PC-3 (cell line): ENCODE measurements around the gene PTOV1. TPM values are rescaled to one million over a fixed set of nuclear protein-coding genes. Genes with fewer than 3 reads are reported as not detected.

Source experiments
- ATAC-seq: fragments of 200-7000 bp; cut with Tn5 transposase; 2 replicates; pipeline ENCODE4 v1.9.1; 2020; ENCODE audit warnings: mild to moderate bottlenecking, moderate library complexity
- Bru-seq: library from RNA; stranded (reverse); fragments of 400-500 nt; gene quantifications from one replicate; lab custom pipeline; 2021; lab: Mats Ljungman, UMichigan
- BruChase-seq, 2 experiments: library from RNA; stranded (reverse); fragments of 400-500 nt; gene quantifications; one replicate each; lab custom pipeline; 2021; lab: Mats Ljungman, UMichigan
- BruUV-seq: library from RNA; stranded (reverse); fragments of 400-500 nt; replicated peaks from 2 replicates; lab custom pipeline; 2021; lab: Mats Ljungman, UMichigan
- CTCF ChIA-PET: fragments of 300-600 bp; sonication (Branson Sonifier 250); formaldehyde crosslinking; loops from one replicate; lab custom pipeline; 2022; ENCODE audit warnings: antibody characterized with exemption; lab: Charles Lee
- POLR2A ChIA-PET: fragments of 300-600 bp; sonication (Branson Sonifier 250); formaldehyde crosslinking; loops from one replicate; lab custom pipeline; 2022; ENCODE audit warnings: antibody characterized with exemption; ENCODE audit not compliant: unreplicated experiment; lab: Charles Lee
- DNase-seq: peaks from one replicate; pipeline ENCODE4 v3.0.0-alpha.2; 2015
- H2AFZ ChIP-seq: fragments of 300-600 bp; sonication (generic); 2 replicates; pipeline ENCODE4 v1.6.0; 2016; ENCODE audit warnings: antibody characterized with exemption, low read length
- H3F3A ChIP-seq: fragments of 300-600 bp; sonication (generic); one replicate; pipeline ENCODE4 v1.6.0; 2017; ENCODE audit warnings: antibody characterized with exemption, low read length, control low read depth, mild to moderate bottlenecking; ENCODE audit not compliant: unreplicated experiment
- H3K27ac ChIP-seq: fragments of 300-600 bp; sonication (generic); 2 replicates; pipeline ENCODE4 v1.5.1; 2016; ENCODE audit warnings: mild to moderate bottlenecking, low read length
- H3K27me3 ChIP-seq: fragments of 300-600 bp; sonication (generic); 2 replicates; pipeline ENCODE4 v1.6.1; 2016; ENCODE audit warnings: low read length, mixed read lengths
- H3K36me3 ChIP-seq: fragments of 300-600 bp; sonication (generic); 2 replicates; pipeline ENCODE4 v1.6.1; 2016; ENCODE audit warnings: low read depth, mixed run types, low read length, mixed read lengths
- H3K4me1 ChIP-seq: fragments of 300-600 bp; sonication (generic); 2 replicates; pipeline ENCODE4 v1.5.1; 2016; ENCODE audit warnings: low read length; ENCODE audit not compliant: insufficient read depth
- H3K4me2 ChIP-seq: fragments of 300-600 bp; sonication (generic); 2 replicates; pipeline ENCODE4 v1.6.0; 2016; ENCODE audit warnings: low read length
- H3K4me3 ChIP-seq: fragments of 300-600 bp; sonication (generic); 2 replicates; pipeline ENCODE4 v1.5.1; 2016; ENCODE audit warnings: mild to moderate bottlenecking, low read length, mixed read lengths
- H3K79me2 ChIP-seq: fragments of 300-600 bp; sonication (generic); 2 replicates; pipeline ENCODE4 v1.6.1; 2017; ENCODE audit warnings: low read length, mixed read lengths
- H3K9ac ChIP-seq: fragments of 300-600 bp; sonication (generic); 2 replicates; pipeline ENCODE4 v1.6.0; 2016; ENCODE audit warnings: mild to moderate bottlenecking, low read length
- H3K9me2 ChIP-seq: fragments of 300-600 bp; sonication (generic); replicated peaks from 2 replicates; pipeline ENCODE4 v1.6.1; 2016; ENCODE audit warnings: mixed run types, low read length, mixed read lengths
- H3K9me3 ChIP-seq: fragments of 300-600 bp; sonication (generic); 2 replicates; pipeline ENCODE4 v1.6.1; 2016; ENCODE audit warnings: low read length, mixed read lengths
- H4K20me1 ChIP-seq: fragments of 300-600 bp; sonication (generic); 2 replicates; pipeline ENCODE4 v1.6.1; 2016; ENCODE audit warnings: low read length, mixed read lengths
- CTCF ChIP-seq: fragments of 300-600 bp; sonication (generic); conservative IDR thresholded peaks from 2 replicates; pipeline ENCODE4 v1.5.1; 2017; ENCODE audit warnings: antibody characterized with exemption, low read depth, mild to moderate bottlenecking, low read length
- EZH2 ChIP-seq: fragments of 300-600 bp; sonication (generic); IDR thresholded peaks from one replicate; pipeline ENCODE4 v1.6.1; 2017; ENCODE audit warnings: antibody characterized with exemption, mild to moderate bottlenecking, low read length; ENCODE audit not compliant: unreplicated experiment
- EZH2phosphoT487 ChIP-seq: fragments of 300-600 bp; sonication (generic); IDR thresholded peaks from 2 replicates; pipeline ENCODE4 v1.6.1; 2018; ENCODE audit warnings: mild to moderate bottlenecking, antibody characterized with exemption, low read length, borderline replicate concordance
- intact Hi-C: fragments of 100-400 bp; cut with micrococcal nuclease; formaldehyde crosslinking; loops from 2 replicates; pipeline ENCODE4 v1.9.0; 2023
- long read RNA-seq: library from polyadenylated mRNA; unstranded; transcript quantifications from one replicate; pipeline ENCODE4 v2.0.0, GENCODE V29; 2021; ENCODE audit not compliant: unreplicated experiment
- total RNA-seq: library from RNA; depleted of rRNA; stranded (reverse); fragments of >200 nt; gene quantifications from 2 replicates; pipeline ENCODE4 v1.2.3, GENCODE V29; 2014; rRNA removed

The PTOV1 gene
- 138 and 148 TPM in 2 replicates for total RNA-seq
- percentile 83 among the genes with signal in this experiment for Bru-seq, nascent RNA
- percentile 92 among the genes with signal in this experiment for BruChase-seq, experiment 1, labeled RNA remaining after a 6-hour chase
- percentile 92 among the genes with signal in this experiment for BruChase-seq, experiment 2, labeled RNA remaining after a 2-hour chase
- long read RNA-seq, transcript PTOV1-212 (13 exons, 1,577 nt), result major isoform, 178 of 333 reads
- long read RNA-seq, transcript PTOV1-208 (2 exons, 327 nt), result minor isoform, 16 of 333 reads
- long read RNA-seq, transcript PTOV1-210 (13 exons, 1,438 nt), result minor isoform, 7 of 333 reads
- long read RNA-seq, transcript PTOV1-220 (13 exons, 1,587 nt), result minor isoform, 15 of 333 reads
- long read RNA-seq, partial matches to known transcripts, result 37 of 333 reads
- long read RNA-seq, other reads (novel, unspliced or antisense), result 69 of 333 reads

- Histone ChIP-seq H3K27me3 (no peaks in the 10 kb centered on the region), H3K9me2 (no peaks in the 10 kb centered on the region), H3K36me3 (peaks cover 8% of the 10 kb centered on the region; the same call in 1 of the 2 replicates), H3F3A (no peaks in the 10 kb centered on the region), H3K9me3 (no peaks in the 10 kb centered on the region), H3K79me2 (peaks cover 41% of the 10 kb centered on the region), H3K9ac (peak within 1 kb of the TSS; percentile 89), H2AFZ (peak within 1 kb of the TSS; percentile 89), H3K4me1 (peaks cover 37% of the 10 kb centered on the region), H4K20me1 (peaks cover 29% of the 10 kb centered on the region; the same call in 1 of the 2 replicates), H3K4me2 (peak within 1 kb of the TSS; percentile 96), H3K27ac (peak within 1 kb of the TSS; percentile 91), H3K4me3 (peak within 1 kb of the TSS; percentile 86)
- BruUV-seq, result no TSS peak
- DNase-seq (peak; percentile 97), ATAC-seq (peak; percentile 75)
- TF ChIP-seq CTCF (no peak), EZH2phosphoT487 (no peak), EZH2 (no peak)
- POLR2A ChIA-PET, result interaction anchor here (0.6 to 0.9 kb wide), 6 partner anchors 15 to 355 kb away, joined by 3 to 7 read pairs (median 3); partner anchors contain the start of genes ADM5, PNKP and RPS11
- intact Hi-C loops, result loop anchor here (1.0 to 5.0 kb wide), 3 partner anchors 32 to 83 kb away; partner anchors contain the start of genes AP2A1, FUZ and MED25
- CTCF ChIA-PET, result interaction anchor here (0.9 kb wide), 1 partner anchor 19 kb away, joined by 3 read pairs; no protein-coding TSS in a partner anchor
Measured at GRCh38 chr19:49850487-49851342, at the start of gene PTOV1. Gene PTOV1, plus strand, starts transcription at chr19:49851159.

- no peaks in the 10 kb centered on the region for H3K27me3 ChIP-seq
- peaks cover 3% of the 10 kb centered on the region for H3F3A ChIP-seq
- TF ChIP-seq EZH2phosphoT487 (no peak), CTCF (no peak), EZH2 (no peak)
- BruUV-seq, result TSS peak; percentile 14
- no peak overlapping the region for H3K27ac ChIP-seq
- POLR2A ChIA-PET, result no interaction called here
- H3K4me2 ChIP-seq, result no peak overlapping the region
- ATAC-seq (no peak), DNase-seq (no peak)
- no peak overlapping the region for H3K9ac ChIP-seq
- H3K4me1 ChIP-seq, result no peaks in the 10 kb centered on the region
- H2AFZ ChIP-seq, result no peak overlapping the region
- intact Hi-C loops, result no loop called here
- CTCF ChIA-PET, result no interaction called here
- peaks cover 55% of the 10 kb centered on the region for H3K36me3 ChIP-seq
- H4K20me1 ChIP-seq, result no peaks in the 10 kb centered on the region
- no peaks in the 10 kb centered on the region for H3K9me3 ChIP-seq
- no peak overlapping the region for H3K4me3 ChIP-seq
- no peaks in the 10 kb centered on the region for H3K9me2 ChIP-seq
- H3K79me2 ChIP-seq, result no peaks in the 10 kb centered on the region
Measured at GRCh38 chr19:49801401-49801888, 49.5 kb upstream of the PTOV1 start.
